ENCODE data around the gene IL22RA2.

DNA sequence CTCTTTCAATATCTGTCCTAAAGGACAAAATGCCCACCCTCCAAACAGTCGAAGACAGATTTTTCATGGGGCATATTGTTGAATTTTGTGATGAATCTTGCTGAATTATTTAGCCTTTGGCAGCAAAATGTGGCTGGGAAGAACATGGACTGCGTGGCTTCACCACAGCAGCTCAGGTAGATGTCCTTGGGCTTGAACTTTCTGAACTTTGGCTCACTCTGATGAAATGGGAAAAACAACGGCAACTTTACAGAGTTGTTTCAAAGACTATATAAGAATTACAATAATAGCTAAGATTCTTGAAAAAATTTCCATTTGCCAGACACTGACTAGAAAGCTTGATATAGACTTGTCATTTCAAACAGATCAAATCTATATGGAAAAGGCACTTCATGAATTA, 75.9 kb downstream of the IL22RA2 start:
- no peak for TF ChIP-seq TBP (optimal IDR thresholded peaks at IDR 0.05; ENCODE audit: low read depth, low read length)
- TF ChIP-seq NFYB (IDR thresholded peaks at IDR 0.05; ENCODE audit: extremely low read depth, insufficient read length): no peak
- TF ChIP-seq KAT7 (CRISPR knock-in tag; IDR thresholded peaks at IDR 0.05; ENCODE audit: borderline replicate concordance): no peak
- no peak for TF ChIP-seq MAFK (IDR thresholded peaks at IDR 0.05; ENCODE audit: low read length)
- no peak for TF ChIP-seq EGR1 (conservative IDR thresholded peaks at IDR 0.05)
- TF ChIP-seq TAF1 (IDR thresholded peaks at IDR 0.05; ENCODE audit: control insufficient read depth, extremely low read depth, insufficient read depth, low read length, severe bottlenecking): no peak
- TF ChIP-seq CAMTA2 (CRISPR knock-in tag; conservative IDR thresholded peaks at IDR 0.05): no peak

Measured in K562 (cell line).